Measurements from ENCODE around the gene LLGL1. TPM values are rescaled to one million over a fixed set of nuclear protein-coding genes. Genes with fewer than 3 reads are reported as not detected.

LLGL1 gene
- total RNA-seq, 1 experiment from 2014 or later = 16.4 TPM

DNA sequence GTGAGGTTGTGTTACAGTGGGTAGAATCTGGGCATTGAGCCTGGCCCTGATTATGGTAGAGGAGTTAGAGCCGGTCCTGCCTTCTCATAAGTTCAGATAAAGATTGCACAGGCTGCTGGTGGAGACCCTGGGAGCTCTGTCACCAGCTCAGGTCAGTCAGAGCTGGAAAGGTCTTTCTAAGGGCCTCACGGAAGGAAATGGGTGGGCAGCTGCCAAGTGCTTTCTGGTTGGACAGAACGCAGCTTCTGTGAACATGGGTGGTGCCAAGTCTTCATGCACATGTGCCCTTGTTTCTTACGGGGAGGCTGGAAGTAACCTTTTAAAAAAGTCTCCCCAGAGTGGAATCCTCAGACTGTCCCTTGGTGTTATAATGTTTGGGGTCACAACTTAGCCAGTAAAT lies 26.9 kb upstream of the LLGL1 start:
- Mint-ChIP-seq H3K4me1 (ENCODE audit: insufficient read depth, unreplicated experiment) (peaks cover 11% of the 10 kb centered on the region), H3K36me3 (ENCODE audit: insufficient read depth, unreplicated experiment) (peaks cover 63% of the 10 kb centered on the region), H3K4me3 (ENCODE audit: unreplicated experiment) (no peak overlapping the region), H3K27ac (ENCODE audit: low read depth, unreplicated experiment) (no peak overlapping the region), H3K9me3 (ENCODE audit: unreplicated experiment) (no peaks in the 10 kb centered on the region), H3K27me3 (ENCODE audit: insufficient read depth, unreplicated experiment) (no peaks in the 10 kb centered on the region)
- intact Hi-C loops (cut with micrococcal nuclease) = no loop called here
- ChIA-PET POLR2A (interaction anchor here (0.5 to 1.1 kb wide), 2 partner anchors 9 to 10 kb away, joined by 3 read pairs; no protein-coding TSS in a partner anchor), CTCF (no interaction called here)
- DNase-seq (ENCODE audit: unreplicated experiment) = no peak
- BruUV-seq (replicated peaks) = no TSS peak
- TF ChIP-seq, protein P1, sequence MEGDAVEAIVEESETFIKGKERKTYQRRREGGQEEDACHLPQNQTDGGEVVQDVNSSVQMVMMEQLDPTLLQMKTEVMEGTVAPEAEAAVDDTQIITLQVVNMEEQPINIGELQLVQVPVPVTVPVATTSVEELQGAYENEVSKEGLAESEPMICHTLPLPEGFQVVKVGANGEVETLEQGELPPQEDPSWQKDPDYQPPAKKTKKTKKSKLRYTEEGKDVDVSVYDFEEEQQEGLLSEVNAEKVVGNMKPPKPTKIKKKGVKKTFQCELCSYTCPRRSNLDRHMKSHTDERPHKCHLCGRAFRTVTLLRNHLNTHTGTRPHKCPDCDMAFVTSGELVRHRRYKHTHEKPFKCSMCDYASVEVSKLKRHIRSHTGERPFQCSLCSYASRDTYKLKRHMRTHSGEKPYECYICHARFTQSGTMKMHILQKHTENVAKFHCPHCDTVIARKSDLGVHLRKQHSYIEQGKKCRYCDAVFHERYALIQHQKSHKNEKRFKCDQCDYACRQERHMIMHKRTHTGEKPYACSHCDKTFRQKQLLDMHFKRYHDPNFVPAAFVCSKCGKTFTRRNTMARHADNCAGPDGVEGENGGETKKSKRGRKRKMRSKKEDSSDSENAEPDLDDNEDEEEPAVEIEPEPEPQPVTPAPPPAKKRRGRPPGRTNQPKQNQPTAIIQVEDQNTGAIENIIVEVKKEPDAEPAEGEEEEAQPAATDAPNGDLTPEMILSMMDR (IDR thresholded peaks at IDR 0.05; ENCODE audit: unreplicated experiment) = no peak

DNA sequence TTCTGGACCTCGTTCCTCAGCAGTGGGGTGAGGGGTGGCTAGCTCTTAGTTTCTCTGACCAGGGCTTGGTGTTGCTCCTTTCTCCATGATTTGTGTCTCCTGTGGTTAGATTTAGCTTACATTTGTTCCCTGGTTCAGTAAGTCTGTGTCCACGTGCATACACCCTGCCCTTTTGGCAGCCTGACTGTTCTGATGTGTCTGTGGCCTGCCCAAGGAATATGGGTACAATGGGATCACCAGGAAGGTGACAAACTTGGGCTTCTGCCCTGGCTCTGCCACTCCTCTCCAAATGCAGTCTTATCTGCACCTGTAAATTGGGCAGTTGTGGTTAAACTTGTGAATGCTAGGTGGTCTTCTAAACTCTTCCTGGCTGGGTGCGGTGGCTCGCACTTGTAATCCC lies 24.3 kb upstream of the LLGL1 start:
- intact Hi-C loops (cut with micrococcal nuclease) = no loop called here
- Mint-ChIP-seq H3K27me3 (ENCODE audit: insufficient read depth, unreplicated experiment) (no peaks in the 10 kb centered on the region), H3K27ac (ENCODE audit: low read depth, unreplicated experiment) (no peak overlapping the region), H3K4me3 (ENCODE audit: unreplicated experiment) (no peak overlapping the region), H3K9me3 (ENCODE audit: unreplicated experiment) (no peaks in the 10 kb centered on the region), H3K4me1 (ENCODE audit: insufficient read depth, unreplicated experiment) (peaks cover 6% of the 10 kb centered on the region), H3K36me3 (ENCODE audit: insufficient read depth, unreplicated experiment) (peaks cover 48% of the 10 kb centered on the region)
- no peak for DNase-seq (ENCODE audit: unreplicated experiment)
- POLR2A ChIA-PET = no interaction called here
- BruUV-seq (replicated peaks) = no TSS peak
- TF ChIP-seq, protein P1 (IDR thresholded peaks at IDR 0.05; ENCODE audit: unreplicated experiment) = no peak
- CTCF ChIA-PET = interaction anchor here (0.5 to 1.2 kb wide), 2 partner anchors 16 to 17 kb away, joined by 3 read pairs; no protein-coding TSS in a partner anchor

DNA sequence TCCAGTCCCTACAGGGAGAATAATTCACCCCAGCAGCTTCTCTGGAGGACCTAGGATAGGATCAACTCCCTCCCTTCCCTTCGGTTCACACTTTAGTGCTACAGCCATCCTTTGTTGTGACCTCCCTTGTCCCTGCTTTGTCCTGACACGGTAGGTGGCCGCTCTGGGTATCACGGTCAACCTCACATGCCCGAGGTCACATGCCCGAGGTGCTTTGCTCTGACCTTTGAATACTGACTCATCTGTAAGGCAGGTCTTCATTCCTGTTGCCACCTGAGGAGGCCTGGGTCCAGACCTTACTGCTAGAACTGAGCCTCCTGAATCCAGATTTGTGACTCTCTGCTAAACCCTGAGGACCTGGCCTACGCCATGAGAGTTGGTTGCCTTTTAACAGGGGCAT lies 22.1 kb upstream of the LLGL1 start:
- ChIA-PET POLR2A (interaction anchor here (0.7 kb wide), 1 partner anchor 110 kb away, joined by 3 read pairs; no protein-coding TSS in a partner anchor), CTCF (interaction anchor here (0.6 to 1.7 kb wide), 5 partner anchors 14 to 1430 kb away, joined by 3 to 17 read pairs (median 5); no protein-coding TSS in a partner anchor)
- TF ChIP-seq, protein P1 (IDR thresholded peaks at IDR 0.05; ENCODE audit: unreplicated experiment) = no peak
- peaks cover 6% of the 10 kb centered on the region for H3K4me1 Mint-ChIP-seq (ENCODE audit: insufficient read depth, unreplicated experiment)
- H3K27ac Mint-ChIP-seq (ENCODE audit: low read depth, unreplicated experiment) = no peak overlapping the region
- no peaks in the 10 kb centered on the region for H3K9me3 Mint-ChIP-seq (ENCODE audit: unreplicated experiment)
- H3K4me3 Mint-ChIP-seq (ENCODE audit: unreplicated experiment) = no peak overlapping the region
- no peaks in the 10 kb centered on the region for H3K27me3 Mint-ChIP-seq (ENCODE audit: insufficient read depth, unreplicated experiment)
- H3K36me3 Mint-ChIP-seq (ENCODE audit: insufficient read depth, unreplicated experiment) = peaks cover 49% of the 10 kb centered on the region
- DNase-seq (ENCODE audit: unreplicated experiment) = no peak
- intact Hi-C loops (cut with micrococcal nuclease) = no loop called here
- no TSS peak for BruUV-seq (replicated peaks)

DNA sequence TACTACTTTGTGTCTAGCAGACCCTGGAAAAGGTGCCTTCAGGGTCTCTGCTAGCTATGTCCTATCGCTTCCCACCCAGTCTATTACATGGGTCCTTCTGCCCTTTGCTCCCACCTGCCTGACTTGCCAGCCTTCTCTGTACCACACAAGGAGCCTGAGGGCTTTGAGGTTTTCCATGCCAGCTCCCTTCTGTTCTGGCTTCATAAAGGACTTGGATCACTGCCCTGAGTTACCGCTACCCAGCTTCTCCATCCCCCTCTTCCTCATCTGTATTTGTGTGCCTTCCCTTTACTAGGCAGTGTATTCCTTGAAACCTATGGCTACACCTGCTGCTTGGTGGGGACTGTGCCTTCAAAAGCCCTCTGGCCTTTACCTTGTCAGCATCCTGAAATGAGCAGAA lies 19.6 kb upstream of the LLGL1 start:
- ChIA-PET CTCF (interaction anchor here (1.1 to 1.6 kb wide), 2 partner anchors 10 to 11 kb away, joined by 5 read pairs; no protein-coding TSS in a partner anchor), POLR2A (interaction anchor here (0.6 to 0.8 kb wide), 2 partner anchors 10 to 22 kb away, joined by 3 read pairs; partner anchors contain the start of gene ALKBH5)
- intact Hi-C loops (cut with micrococcal nuclease) = no loop called here
- no peaks in the 10 kb centered on the region for H3K27me3 Mint-ChIP-seq (ENCODE audit: insufficient read depth, unreplicated experiment)
- no peak overlapping the region for H3K27ac Mint-ChIP-seq (ENCODE audit: low read depth, unreplicated experiment)
- no peak overlapping the region for H3K4me3 Mint-ChIP-seq (ENCODE audit: unreplicated experiment)
- H3K9me3 Mint-ChIP-seq (ENCODE audit: unreplicated experiment) = no peaks in the 10 kb centered on the region
- no peak for DNase-seq (ENCODE audit: unreplicated experiment)
- H3K36me3 Mint-ChIP-seq (ENCODE audit: insufficient read depth, unreplicated experiment) = peaks cover 55% of the 10 kb centered on the region
- no TSS peak for BruUV-seq (replicated peaks)
- TF ChIP-seq, protein P1 (IDR thresholded peaks at IDR 0.05; ENCODE audit: unreplicated experiment) = no peak
- H3K4me1 Mint-ChIP-seq (ENCODE audit: insufficient read depth, unreplicated experiment) = peaks cover 2% of the 10 kb centered on the region

All from MCF 10A (cell line).